Stomach (tissue), 9 donors: Measurements from ENCODE around the gene SGPP2. TPM values are rescaled to one million over a fixed set of nuclear protein-coding genes. Genes with fewer than 3 reads are reported as not detected.
"Not testable (repeated sequence)": the region's sequence is repeated elsewhere in the genome, so short reads cannot be mapped to it uniquely, and the experiment has no call there.

Experiments
- DNase-seq, 2 donors: peaks; one replicate each; pipeline versions ENCODE4 v3.0.0 to v3.0.0-alpha.2; 2013 to 2019
- H3K27ac ChIP-seq, 5 donors: fragments of 200-600 bp in 4 of 5; sonication (generic) in 4 of 5; one replicate each; pipeline ENCODE4 v1.5.1; 2013 to 2019; ENCODE audit warnings: mild to moderate bottlenecking in 1 of 5, moderate library complexity in 1 of 5
- H3K27me3 ChIP-seq, 3 donors: fragments of 200-600 bp; sonication (generic); one replicate each; pipeline ENCODE4 v1.5.1; 2017 to 2019; ENCODE audit warnings: mixed run types in 1 of 3
- H3K36me3 ChIP-seq, 4 donors: fragments of 200-600 bp; sonication (generic); 1 replicate in 3 of 4; 2 replicates in 1 of 4; pipeline ENCODE4 v1.5.1; 2016 to 2019
- H3K4me1 ChIP-seq, 4 donors: fragments of 200-600 bp; sonication (generic); one replicate each; pipeline ENCODE4 v1.5.1; 2016 to 2019
- H3K4me3 ChIP-seq, 4 donors: fragments of 200-600 bp; sonication (generic) in 3 of 4; one replicate each; pipeline ENCODE4 v1.5.1; 2016 to 2019; ENCODE audit warnings: mild to moderate bottlenecking in 1 of 4
- H3K9me3 ChIP-seq, 4 donors: fragments of 200-600 bp; sonication (generic); one replicate each; pipeline ENCODE4 v1.5.1; 2016 to 2019
- EP300 ChIP-seq: sonication (generic); formaldehyde crosslinking; IDR thresholded peaks from one replicate; pipeline ENCODE4 v1.6.1; 2017; ENCODE audit warnings: antibody characterized with exemption
- POLR2A ChIP-seq, 4 donors: fragments of 450-650 bp; IDR thresholded peaks; one replicate each; pipeline ENCODE4 v1.6.1; 2016; ENCODE audit warnings: antibody characterized with exemption in 4 of 4, control low read depth in 2 of 4, mild to moderate bottlenecking in 1 of 4, moderate library complexity in 1 of 4
- POLR2AphosphoS5 ChIP-seq, 3 donors: sonication (generic); formaldehyde crosslinking; IDR thresholded peaks; one replicate each; pipeline ENCODE4 v1.6.1; 2016; ENCODE audit warnings: antibody characterized with exemption in 3 of 3
- WGBS, 5 donors: extraction: QIAGEN DNeasy Blood & Tissue Kit in 3 of 5; methylation state at CpG; one replicate each; pipeline versions ENCODE4 v1.1.5 to v1.1.7; 2013 to 2018; 5-methylcytosine and 5-hydroxymethylcytosine counted together
- intact Hi-C: fragments of 100-400 bp; cut with DNase I; formaldehyde crosslinking; loops from one replicate; pipeline ENCODE4 v1.15.1; 2023; ENCODE audit warnings: low total_unique reads
- polyA plus RNA-seq, 3 donors: library from polyadenylated mRNA; stranded (reverse); fragments of 200-250 nt; gene quantifications; one replicate each; pipeline ENCODE4 v1.2.3, GENCODE V29; 2013
- total RNA-seq, 5 donors: library from RNA; depleted of rRNA; stranded (reverse); fragments of >200 nt; gene quantifications; one replicate each; pipeline versions ENCODE4 v1.1.0 to v1.2.3, GENCODE V29; 2014 to 2016
- TF ChIP-seq, protein P1 (sequence below), 7 experiments: fragments of 450-650 bp in 4 of 7; fragments of 200-600 bp in 3 of 7; sonication (generic) in 3 of 7; IDR thresholded peaks; one replicate each; pipeline ENCODE4 v1.5.1; 2016 to 2019; ENCODE audit warnings: antibody characterized with exemption in 7 of 7, control low read depth in 2 of 7, mild to moderate bottlenecking in 1 of 7
- donor health status: healthy with polysubstance abuse.
- donor health status: Bipolar disorder and iron deficiency.
- donor health status: healthy.

Gene SGPP2
- total and polyA plus RNA-seq, 8 donors: 1.7 to 50.4 (median 21.0) TPM

DNA sequence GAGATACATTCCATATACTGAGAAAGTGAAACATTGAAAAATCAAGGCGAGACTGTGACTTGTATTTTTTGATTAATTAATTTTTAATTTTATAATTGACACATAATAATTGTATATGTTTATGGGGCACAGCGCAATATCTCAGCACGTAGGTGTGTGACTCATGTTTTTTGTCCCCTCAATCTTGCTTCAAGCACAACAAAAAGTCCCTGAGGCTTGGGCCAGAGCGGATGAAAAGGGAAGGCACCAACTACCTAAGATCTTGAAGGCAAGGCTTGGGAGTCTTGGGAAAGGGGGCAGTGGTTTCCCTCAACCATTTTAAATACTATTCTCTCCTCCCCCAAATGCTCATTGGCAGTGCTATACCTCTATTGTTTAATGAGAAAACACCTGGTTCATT, 9.9 kb downstream of the SGPP2 start:
- WGBS, 5 donors: 41 to 57% (median 55%) methylated on average over 4 of the region's 4 CpGs
- H3K4me1 ChIP-seq: peaks cover 0 to 15% (median 2%) of the 10 kb centered on the region in 4 donors
- TF ChIP-seq EP300: no peak
- TF ChIP-seq, protein P1, sequence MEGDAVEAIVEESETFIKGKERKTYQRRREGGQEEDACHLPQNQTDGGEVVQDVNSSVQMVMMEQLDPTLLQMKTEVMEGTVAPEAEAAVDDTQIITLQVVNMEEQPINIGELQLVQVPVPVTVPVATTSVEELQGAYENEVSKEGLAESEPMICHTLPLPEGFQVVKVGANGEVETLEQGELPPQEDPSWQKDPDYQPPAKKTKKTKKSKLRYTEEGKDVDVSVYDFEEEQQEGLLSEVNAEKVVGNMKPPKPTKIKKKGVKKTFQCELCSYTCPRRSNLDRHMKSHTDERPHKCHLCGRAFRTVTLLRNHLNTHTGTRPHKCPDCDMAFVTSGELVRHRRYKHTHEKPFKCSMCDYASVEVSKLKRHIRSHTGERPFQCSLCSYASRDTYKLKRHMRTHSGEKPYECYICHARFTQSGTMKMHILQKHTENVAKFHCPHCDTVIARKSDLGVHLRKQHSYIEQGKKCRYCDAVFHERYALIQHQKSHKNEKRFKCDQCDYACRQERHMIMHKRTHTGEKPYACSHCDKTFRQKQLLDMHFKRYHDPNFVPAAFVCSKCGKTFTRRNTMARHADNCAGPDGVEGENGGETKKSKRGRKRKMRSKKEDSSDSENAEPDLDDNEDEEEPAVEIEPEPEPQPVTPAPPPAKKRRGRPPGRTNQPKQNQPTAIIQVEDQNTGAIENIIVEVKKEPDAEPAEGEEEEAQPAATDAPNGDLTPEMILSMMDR (IDR thresholded peaks at IDR 0.05): no peak
- intact Hi-C loops: no loop called here
- no peaks in the 10 kb centered on the region for H3K9me3 ChIP-seq
- DNase-seq: peak in 1 of 2 donors; percentile 17
- no peaks in the 10 kb centered on the region for H3K36me3 ChIP-seq
- H3K27me3 ChIP-seq: no peaks in the 10 kb centered on the region
- peak overlapping the region; percentile 52 to 88 (median 69) for H3K27ac ChIP-seq
- no peak overlapping the region for H3K4me3 ChIP-seq

DNA sequence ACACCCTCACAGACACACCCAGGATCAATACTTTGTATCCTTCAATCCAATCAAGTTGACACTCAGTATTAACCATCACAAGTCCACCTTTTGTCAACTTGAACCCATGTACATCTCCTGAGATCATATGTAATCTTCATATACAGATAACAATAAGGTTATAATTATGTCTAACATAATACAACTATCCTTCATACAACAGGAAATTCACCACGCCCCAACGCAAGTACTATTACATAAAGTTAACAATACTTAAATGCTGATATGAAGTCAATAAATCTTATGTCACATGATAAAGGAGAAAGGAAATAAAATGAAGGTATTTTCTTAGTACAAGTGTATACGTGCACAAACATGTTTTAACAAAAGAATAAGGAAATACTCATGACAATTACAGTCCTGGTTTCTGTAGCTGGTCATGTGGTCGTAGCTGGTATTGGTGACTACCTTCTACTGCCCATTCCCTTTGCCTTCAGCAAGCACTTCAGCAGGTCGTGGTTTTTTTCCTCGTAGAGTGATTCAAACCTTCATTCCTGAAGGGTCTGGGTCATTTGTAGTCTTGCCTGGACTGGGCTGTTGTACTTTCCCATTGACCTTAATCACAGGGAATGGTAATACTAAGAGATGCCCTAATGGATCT, 11.2 kb downstream of the SGPP2 start:
- H3K27me3 ChIP-seq, H3K9me3 ChIP-seq, H3K4me3 ChIP-seq, intact Hi-C loops, H3K36me3 ChIP-seq: not testable (repeated sequence)
- 43 to 62% (median 55%) methylated on average over 6 of the region's 6 CpGs for WGBS, 5 donors
- Histone ChIP-seq H3K4me1 (peaks cover 0 to 15% (median 2%) of the 10 kb centered on the region in 4 donors), H3K27ac (peak overlapping the region in 3 of 5 donors; percentile 53 to 88 (median 63))
- peak in 1 of 2 donors; percentile 38 for DNase-seq

DNA sequence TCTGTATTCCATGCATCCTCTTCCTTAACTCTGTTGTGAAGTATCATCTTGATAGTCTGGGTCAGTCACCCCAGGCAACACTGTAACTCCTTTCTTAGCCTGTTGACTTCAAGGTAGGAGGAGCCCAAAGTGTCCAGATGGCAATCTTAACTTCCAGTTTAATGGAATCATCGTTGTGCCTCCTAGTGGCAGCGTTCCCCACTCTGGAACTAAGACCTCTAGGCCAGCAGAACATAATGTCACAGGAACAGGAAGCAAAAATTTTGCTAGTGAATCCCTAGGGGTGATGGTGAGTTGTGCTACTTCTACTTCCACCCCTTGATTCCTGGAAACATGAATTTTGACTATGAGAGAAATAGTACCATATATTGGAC, 11.7 kb downstream of the SGPP2 start:
- no peaks in the 10 kb centered on the region for H3K27me3 ChIP-seq
- no peak overlapping the region for H3K4me3 ChIP-seq
- H3K36me3 ChIP-seq: no peaks in the 10 kb centered on the region
- DNase-seq: no peak
- intact Hi-C loops: no loop called here
- no peak for TF ChIP-seq EP300
- TF ChIP-seq, protein P1 (IDR thresholded peaks at IDR 0.05): no peak
- no peak for TF ChIP-seq POLR2AphosphoS5 (IDR thresholded peaks at IDR 0.05)
- TF ChIP-seq POLR2A (IDR thresholded peaks at IDR 0.05): no peak
- peaks cover 0 to 15% (median 4%) of the 10 kb centered on the region in 4 donors for H3K4me1 ChIP-seq
- peak overlapping the region in 3 of 5 donors; percentile 9 to 72 (median 63) for H3K27ac ChIP-seq
- H3K9me3 ChIP-seq: no peaks in the 10 kb centered on the region
- WGBS, 5 donors: 75 to 89% (median 81%) methylated on average over 2 of the region's 2 CpGs

DNA sequence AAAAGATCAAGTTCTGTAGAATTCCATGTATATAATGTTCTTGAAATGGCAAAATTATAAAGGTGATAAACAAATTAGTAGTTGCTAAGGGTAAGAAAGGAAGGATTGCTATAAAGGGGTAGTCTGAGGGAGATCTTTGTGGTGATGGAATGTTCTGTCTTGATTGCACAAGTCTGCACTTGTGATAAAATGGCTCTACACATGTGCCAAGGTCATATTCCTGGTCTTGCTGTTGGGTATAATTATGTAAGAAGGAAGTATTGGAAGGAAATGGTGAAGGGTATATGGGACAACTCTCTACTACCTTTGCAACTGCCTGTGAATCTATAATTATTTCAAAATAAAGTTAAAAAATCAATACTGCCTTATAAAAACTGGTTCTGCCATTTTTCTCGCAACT, 15.3 kb downstream of the SGPP2 start:
- H3K9me3 ChIP-seq: no peaks in the 10 kb centered on the region
- H3K4me1 ChIP-seq: peaks cover 0 to 4% (median 2%) of the 10 kb centered on the region in 4 donors
- H3K27ac ChIP-seq: peak overlapping the region in 1 of 5 donors; percentile 58
- H3K27me3 ChIP-seq: no peaks in the 10 kb centered on the region
- no peak for TF ChIP-seq EP300
- no peak for TF ChIP-seq POLR2AphosphoS5 (IDR thresholded peaks at IDR 0.05)
- TF ChIP-seq, protein P1 (IDR thresholded peaks at IDR 0.05): no peak
- TF ChIP-seq POLR2A (IDR thresholded peaks at IDR 0.05): no peak
- no peaks in the 10 kb centered on the region for H3K36me3 ChIP-seq
- no peak for DNase-seq
- whole genome bisulfite sequencing, 5 donors: 50 to 69% (median 63%) methylated on average over 1 of the region's 1 CpG
- no peak overlapping the region for H3K4me3 ChIP-seq
- intact Hi-C loops: no loop called here

DNA sequence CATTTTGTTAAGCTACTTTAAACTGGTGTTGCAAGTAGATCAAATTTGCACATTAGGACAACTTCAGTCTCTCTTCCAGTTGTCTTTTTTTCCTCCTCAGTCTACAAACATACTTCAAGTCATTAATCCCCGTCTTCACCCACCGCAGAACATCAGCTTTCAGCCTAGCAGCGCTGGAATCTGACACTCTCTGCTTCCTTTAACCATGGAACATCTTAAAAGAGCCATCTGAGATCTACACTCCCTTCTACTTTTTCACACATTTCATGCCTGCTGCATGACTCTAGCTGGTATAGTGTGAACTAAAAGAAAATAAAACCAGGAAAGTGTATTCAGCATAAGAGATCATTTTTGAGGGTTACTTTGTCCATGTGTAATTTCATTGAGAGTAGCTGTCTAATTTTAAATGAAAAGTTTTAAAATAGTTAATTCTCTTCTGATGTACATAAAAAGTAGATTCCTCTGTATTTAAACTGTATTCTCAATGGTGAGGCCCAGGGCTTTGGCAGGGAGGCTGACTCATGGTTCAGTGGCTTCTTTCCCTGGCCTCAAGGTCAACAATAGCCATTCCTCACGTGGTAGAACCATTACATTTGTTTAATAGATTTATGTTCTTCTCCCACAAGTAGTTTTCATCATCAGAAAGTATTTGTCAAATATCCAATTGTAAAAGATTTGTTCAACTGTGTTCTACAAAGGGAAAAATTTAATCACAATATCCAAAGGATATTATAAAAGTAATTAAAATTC, 16.5 kb downstream of the SGPP2 start:
- Histone ChIP-seq H3K4me1 (peaks cover 0 to 4% (median 2%) of the 10 kb centered on the region in 4 donors), H3K9me3 (no peaks in the 10 kb centered on the region), H3K27ac (peak overlapping the region in 2 of 5 donors; percentile 17 to 58), H3K27me3 (no peaks in the 10 kb centered on the region), H3K4me3 (no peak overlapping the region), H3K36me3 (no peaks in the 10 kb centered on the region)
- 44 to 71% (median 55%) methylated on average over 4 of the region's 4 CpGs for WGBS, 5 donors
- intact Hi-C loops: no loop called here
- peak in 1 of 2 donors; percentile 51 for DNase-seq
- no peak for TF ChIP-seq POLR2AphosphoS5 (IDR thresholded peaks at IDR 0.05)
- no peak for TF ChIP-seq POLR2A (IDR thresholded peaks at IDR 0.05)
- TF ChIP-seq, protein P1 (IDR thresholded peaks at IDR 0.05): no peak
- no peak for TF ChIP-seq EP300
